C4-2B (cell line): ENCODE measurements around the gene CLN5.

Experiments
- H3K27ac ChIP-seq: fragments of 450-650 bp; 2 replicates; pipeline ENCODE4 v1.5.1; 2017
- CTCF ChIP-seq: fragments of 450-650 bp; conservative IDR thresholded peaks from 2 replicates; pipeline ENCODE4 v1.5.1; 2017; ENCODE audit warnings: mild to moderate bottlenecking
- ZFX ChIP-seq: fragments of 450-650 bp; IDR thresholded peaks from 2 replicates; pipeline ENCODE4 v1.6.1; 2017

CLN5 gene

GRCh38 chr13:77022341-77022740, 30.5 kb downstream of the CLN5 start:
- no peak overlapping the region for H3K27ac ChIP-seq
- TF ChIP-seq CTCF = no peak
- TF ChIP-seq ZFX = no peak

- peak overlapping the region; percentile 92 for H3K27ac ChIP-seq
- TF ChIP-seq CTCF (no peak), ZFX (no peak)
Measured at GRCh38 chr13:77026255-77026860, 34.5 kb downstream of the CLN5 start.

- TF ChIP-seq CTCF = no peak
- TF ChIP-seq ZFX = peak; percentile 32; the same call in 1 of the 2 replicates
- H3K27ac ChIP-seq = peak within 1 kb of the TSS; percentile 92
Measured at GRCh38 chr13:77026861-77027621, 35.2 kb downstream of the CLN5 start, which contains the start of gene FBXL3. FBXL3 (minus strand) TSS chr13:77027159; CDS start chr13:77021860, 5,299 bp downstream.

GRCh38 chr13:77028202-77028601, 36.3 kb downstream of the CLN5 start:
- H3K27ac ChIP-seq = no peak overlapping the region
- TF ChIP-seq ZFX (no peak), CTCF (no peak)

GRCh38 chr13:77029436-77029835, 37.6 kb downstream of the CLN5 start:
- no peak overlapping the region for H3K27ac ChIP-seq
- TF ChIP-seq CTCF (no peak), ZFX (no peak)

GRCh38 chr13:77031656-77032243, 39.9 kb downstream of the CLN5 start:
- TF ChIP-seq ZFX = no peak
- TF ChIP-seq CTCF = no peak
- H3K27ac ChIP-seq = no peak overlapping the region

GRCh38 chr13:77033717-77034302, 41.9 kb downstream of the CLN5 start:
- TF ChIP-seq CTCF (no peak), ZFX (no peak)
- peak overlapping the region; percentile 55 for H3K27ac ChIP-seq
